B cell (primary cell): Measurements from ENCODE around the gene NOS1.

Experiments
- CTCF ChIP-seq: fragments of 200-600 bp; IDR thresholded peaks from one replicate; pipeline ENCODE4 v1.8.0; 2022; ENCODE audit warnings: antibody characterized with exemption, mild to moderate bottlenecking
- EZH2 ChIP-seq: IDR thresholded peaks from 2 replicates; pipeline ENCODE4 v1.6.1; 2012; ENCODE audit warnings: borderline replicate concordance, low read depth, mild to moderate bottlenecking, moderate library complexity, low read length; ENCODE audit not compliant: insufficient read depth, poor library complexity, severe bottlenecking

GRCh38 chr12:117367006-117367638 lies 5.7 kb upstream of the NOS1 start:
- TF ChIP-seq CTCF = peak; percentile 64
- no peak for TF ChIP-seq EZH2
